Psoas muscle (tissue), 8 donors: ENCODE measurements around the gene SH3D19. TPM values are rescaled to one million over a fixed set of nuclear protein-coding genes. Genes with fewer than 3 reads are reported as not detected.

Experiments used
- ATAC-seq, 4 donors: fragments of 200-7000 bp; cut with Tn5 transposase; one replicate each; pipeline ENCODE4 v1.9.1; 2020; ENCODE audit warnings: moderate library complexity in 3 of 4, mild to moderate bottlenecking in 2 of 4
- DNase-seq, 2 donors: peaks; one replicate each; pipeline ENCODE4 v3.0.0-alpha.2; 2020
- H3K27ac ChIP-seq: fragments of 200-600 bp; one replicate; pipeline ENCODE4 v1.8.0; 2022
- H3K27me3 ChIP-seq, 3 donors: fragments of 200-600 bp in 1 of 3; one replicate each; pipeline versions ENCODE4 v1.6.1 to v1.8.0; 2013 to 2022; ENCODE audit warnings: low read length in 2 of 3, mild to moderate bottlenecking in 2 of 3, moderate library complexity in 1 of 3; ENCODE audit not compliant: insufficient read depth in 3 of 3
- H3K36me3 ChIP-seq, 2 donors: fragments of 200-600 bp in 1 of 2; one replicate each; pipeline versions ENCODE4 v1.6.1 to v1.8.0; 2013 to 2022; ENCODE audit warnings: low read depth in 1 of 2, mild to moderate bottlenecking in 1 of 2, moderate library complexity in 1 of 2; ENCODE audit not compliant: insufficient read depth in 1 of 2
- H3K4me1 ChIP-seq: fragments of 200-600 bp; one replicate; pipeline ENCODE4 v1.8.0; 2022
- H3K4me3 ChIP-seq: fragments of 200-600 bp; one replicate; pipeline ENCODE4 v1.8.0; 2022; ENCODE audit warnings: mild to moderate bottlenecking
- H3K9me3 ChIP-seq: fragments of 200-600 bp; one replicate; pipeline ENCODE4 v1.8.0; 2022
- WGBS, 3 donors: extraction: QIAGEN DNeasy Blood & Tissue Kit; methylation state at CpG; one replicate each; pipeline versions ENCODE4 v1.1.6 to v1.1.7; 2013; 5-methylcytosine and 5-hydroxymethylcytosine counted together
- intact Hi-C, 2 donors: fragments of 100-400 bp; cut with DNase I; formaldehyde crosslinking; loops; one replicate each; pipeline versions ENCODE4 v1.11.0 to v1.14.2; 2022
- polyA plus RNA-seq, 3 donors: library from polyadenylated mRNA; stranded (reverse); fragments of 200-250 nt; gene quantifications; one replicate each; pipeline ENCODE4 v1.2.3, GENCODE V29; 2013
- total RNA-seq, 4 donors: library from RNA; stranded (reverse); fragmentation: NEBNext Ultra II Directional in 2 of 4; extraction: Animal tissue kit (Norgen Biotek cat#: 25700) in 2 of 4; gene quantifications; one replicate each; pipeline versions ENCODE4 v1.2.1 to v1.2.4, GENCODE V29; 2021 to 2023
- TF ChIP-seq, protein P1 (sequence below): fragments of 200-600 bp; IDR thresholded peaks from one replicate; pipeline ENCODE4 v1.8.0; 2022; ENCODE audit warnings: antibody characterized with exemption
- donor health status: healthy with polysubstance abuse.
- donor health status: DM: no; HTN: no; CAD: no; lungs with moderate emphysema.
- donor health status: Bipolar disorder and iron deficiency.
- donor health status: healthy.
- donor health status: DM: yes; HTN: yes; CAD: no.
- donor health status: DM: no; HTN: no; CAD: no.
- donor health status: DM: no; HTN: no; CAD: no.
- donor health status: DM: yes; HTN: yes; CAD: no.

SH3D19 gene
- total and polyA plus RNA-seq, 7 donors = 7.0 to 59.0 (median 26.9) TPM

DNA sequence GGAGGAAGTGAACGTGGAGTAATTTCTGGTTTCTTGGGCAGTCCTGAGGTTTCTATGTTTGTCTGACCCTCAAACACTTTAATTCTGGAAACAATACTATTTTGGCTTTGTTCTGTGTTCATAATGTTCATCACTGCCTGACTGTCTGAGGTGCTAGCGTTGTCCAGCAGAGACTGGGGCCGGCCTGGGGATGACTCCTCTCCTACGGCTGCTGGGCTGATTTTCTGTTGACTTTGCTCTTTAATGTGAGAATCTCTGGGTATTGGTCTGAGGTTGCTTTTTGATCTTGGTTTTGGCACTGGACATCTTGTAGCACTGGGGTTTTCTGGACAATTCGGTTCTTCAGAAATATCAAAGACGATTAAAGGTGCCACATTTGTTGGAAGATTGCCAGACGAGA is 150.2 kb downstream of the SH3D19 start:
- Histone ChIP-seq H3K4me3 (no peak overlapping the region), H3K36me3 (peaks cover 0 to 50% of the 10 kb centered on the region in 2 donors), H3K4me1 (no peaks in the 10 kb centered on the region), H3K27me3 (no peaks in the 10 kb centered on the region), H3K9me3 (no peaks in the 10 kb centered on the region), H3K27ac (no peak overlapping the region)
- intact Hi-C loops = no loop called here
- WGBS, 3 donors = 79 to 87% (median 81%) methylated on average over 7 of the region's 7 CpGs
- DNase-seq (no peak), ATAC-seq (no peak)
- TF ChIP-seq, protein P1, sequence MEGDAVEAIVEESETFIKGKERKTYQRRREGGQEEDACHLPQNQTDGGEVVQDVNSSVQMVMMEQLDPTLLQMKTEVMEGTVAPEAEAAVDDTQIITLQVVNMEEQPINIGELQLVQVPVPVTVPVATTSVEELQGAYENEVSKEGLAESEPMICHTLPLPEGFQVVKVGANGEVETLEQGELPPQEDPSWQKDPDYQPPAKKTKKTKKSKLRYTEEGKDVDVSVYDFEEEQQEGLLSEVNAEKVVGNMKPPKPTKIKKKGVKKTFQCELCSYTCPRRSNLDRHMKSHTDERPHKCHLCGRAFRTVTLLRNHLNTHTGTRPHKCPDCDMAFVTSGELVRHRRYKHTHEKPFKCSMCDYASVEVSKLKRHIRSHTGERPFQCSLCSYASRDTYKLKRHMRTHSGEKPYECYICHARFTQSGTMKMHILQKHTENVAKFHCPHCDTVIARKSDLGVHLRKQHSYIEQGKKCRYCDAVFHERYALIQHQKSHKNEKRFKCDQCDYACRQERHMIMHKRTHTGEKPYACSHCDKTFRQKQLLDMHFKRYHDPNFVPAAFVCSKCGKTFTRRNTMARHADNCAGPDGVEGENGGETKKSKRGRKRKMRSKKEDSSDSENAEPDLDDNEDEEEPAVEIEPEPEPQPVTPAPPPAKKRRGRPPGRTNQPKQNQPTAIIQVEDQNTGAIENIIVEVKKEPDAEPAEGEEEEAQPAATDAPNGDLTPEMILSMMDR = no peak

DNA sequence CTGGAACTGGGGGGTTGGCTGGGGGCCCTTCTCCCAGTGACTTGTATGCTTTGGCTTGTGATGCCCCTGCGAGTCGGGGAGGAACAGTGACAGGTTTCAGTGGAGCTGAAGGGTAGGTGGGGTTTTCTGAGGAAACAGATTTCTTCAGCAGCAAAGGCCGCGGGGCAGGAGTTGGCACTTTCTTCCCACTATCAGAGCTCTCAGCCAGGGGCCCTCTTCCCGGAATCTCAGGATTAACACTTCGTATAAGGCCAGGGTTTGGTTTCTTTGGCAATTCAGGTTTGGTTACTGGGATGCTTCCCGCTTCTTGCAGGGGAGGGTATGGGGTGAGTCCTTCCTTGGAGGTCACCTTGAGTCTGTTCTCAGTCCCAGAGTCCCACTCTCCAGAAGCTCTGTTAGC is 150.6 kb downstream of the SH3D19 start:
- Histone ChIP-seq H3K27me3 (no peaks in the 10 kb centered on the region), H3K36me3 (peaks cover 0 to 54% of the 10 kb centered on the region in 2 donors), H3K4me3 (no peak overlapping the region), H3K4me1 (no peaks in the 10 kb centered on the region), H3K9me3 (no peaks in the 10 kb centered on the region), H3K27ac (no peak overlapping the region)
- DNase-seq (no peak), ATAC-seq (no peak)
- TF ChIP-seq, protein P1 = no peak
- WGBS, 3 donors = 70 to 83% (median 80%) methylated on average over 7 of the region's 7 CpGs
- intact Hi-C loops = no loop called here

DNA sequence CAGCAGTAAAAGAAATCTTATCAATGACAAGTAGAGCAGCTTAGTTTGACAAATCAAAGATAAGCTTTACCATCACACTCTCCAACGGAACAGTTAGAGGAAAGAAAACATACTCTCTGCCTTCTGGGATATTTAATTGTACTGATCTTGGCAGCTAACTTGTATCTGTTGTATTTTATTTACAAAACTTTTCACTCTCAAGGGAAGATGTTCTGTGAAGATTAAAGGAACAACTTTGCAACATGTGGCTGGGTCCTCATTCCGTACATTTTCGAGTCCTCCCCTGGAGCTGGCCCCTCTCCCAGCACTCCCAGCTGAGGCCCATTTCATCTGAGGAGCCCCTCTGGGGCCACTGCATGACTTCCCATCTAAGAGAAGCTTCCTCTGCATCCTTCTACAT is 151.5 kb downstream of the SH3D19 start:
- no peaks in the 10 kb centered on the region for H3K4me1 ChIP-seq
- WGBS, 3 donors = 45 to 69% (median 46%) methylated on average over 3 of the region's 3 CpGs

DNA sequence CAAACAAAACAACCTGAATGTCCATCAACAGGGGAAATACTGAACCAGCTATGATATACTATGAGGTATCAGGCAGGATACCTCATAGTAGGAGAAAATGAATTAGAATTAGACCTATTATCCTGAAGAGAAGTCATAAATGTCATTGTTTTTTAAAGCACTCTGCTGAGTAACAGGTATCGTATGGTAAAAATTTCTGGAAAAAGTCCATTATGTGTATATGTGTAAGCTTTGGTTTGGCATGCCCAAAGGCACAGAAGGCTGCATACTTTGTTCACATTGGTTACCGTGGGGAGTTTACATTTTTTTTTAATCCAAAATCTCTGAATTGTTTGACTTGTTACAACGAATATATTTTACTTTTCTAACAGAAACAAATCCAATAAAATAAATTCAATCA is 155.5 kb downstream of the SH3D19 start:
- no peaks in the 10 kb centered on the region for H3K9me3 ChIP-seq
- H3K27me3 ChIP-seq = no peaks in the 10 kb centered on the region
- no peak overlapping the region for H3K4me3 ChIP-seq
- DNase-seq = no peak
- WGBS, 3 donors = 67 to 77% (median 69%) methylated on average over 3 of the region's 3 CpGs
- H3K4me1 ChIP-seq = peaks cover 6% of the 10 kb centered on the region
- H3K36me3 ChIP-seq = peaks cover 0 to 33% of the 10 kb centered on the region in 2 donors
- ATAC-seq = no peak
- TF ChIP-seq, protein P1 = no peak
- intact Hi-C loops = no loop called here
- no peak overlapping the region for H3K27ac ChIP-seq

More for the DNA sequence above, 151.5 kb downstream of the SH3D19 start:
- peak in 1 of 4 donors; percentile 42 for ATAC-seq
- H3K9me3 ChIP-seq = no peaks in the 10 kb centered on the region
- no peak overlapping the region for H3K4me3 ChIP-seq
- peak; percentile 55 to 64 for DNase-seq
- intact Hi-C loops = no loop called here
- no peak overlapping the region for H3K27ac ChIP-seq
- peaks cover 0 to 55% of the 10 kb centered on the region in 2 donors for H3K36me3 ChIP-seq
- H3K27me3 ChIP-seq = no peaks in the 10 kb centered on the region
- TF ChIP-seq, protein P1 = no peak

GRCh38 chr4:151169223-151169622 is 156.2 kb downstream of the SH3D19 start:
- Histone ChIP-seq H3K27ac (no peak overlapping the region), H3K27me3 (no peaks in the 10 kb centered on the region), H3K4me3 (no peak overlapping the region), H3K36me3 (peaks cover 0 to 26% of the 10 kb centered on the region in 2 donors), H3K9me3 (no peaks in the 10 kb centered on the region), H3K4me1 (peaks cover 6% of the 10 kb centered on the region)
- WGBS, 3 donors = 46 to 58% (median 54%) methylated on average over 7 of the region's 7 CpGs
- DNase-seq (peak; percentile 66 to 69), ATAC-seq (peak; percentile 61 to 79 (median 74))
- intact Hi-C loops = no loop called here
- TF ChIP-seq, protein P1 = no peak
